ENCODE measurements around the gene ITGB2. TPM values are rescaled to one million over a fixed set of nuclear protein-coding genes. Genes with fewer than 3 reads are reported as not detected.
A peak's percentile ranks its signal among the peaks of the same experiment; 100 is the strongest.

ITGB2 gene
- total and polyA plus RNA-seq, 7 donors, result 2.5 to 11.7 (median 8.3) TPM

DNA sequence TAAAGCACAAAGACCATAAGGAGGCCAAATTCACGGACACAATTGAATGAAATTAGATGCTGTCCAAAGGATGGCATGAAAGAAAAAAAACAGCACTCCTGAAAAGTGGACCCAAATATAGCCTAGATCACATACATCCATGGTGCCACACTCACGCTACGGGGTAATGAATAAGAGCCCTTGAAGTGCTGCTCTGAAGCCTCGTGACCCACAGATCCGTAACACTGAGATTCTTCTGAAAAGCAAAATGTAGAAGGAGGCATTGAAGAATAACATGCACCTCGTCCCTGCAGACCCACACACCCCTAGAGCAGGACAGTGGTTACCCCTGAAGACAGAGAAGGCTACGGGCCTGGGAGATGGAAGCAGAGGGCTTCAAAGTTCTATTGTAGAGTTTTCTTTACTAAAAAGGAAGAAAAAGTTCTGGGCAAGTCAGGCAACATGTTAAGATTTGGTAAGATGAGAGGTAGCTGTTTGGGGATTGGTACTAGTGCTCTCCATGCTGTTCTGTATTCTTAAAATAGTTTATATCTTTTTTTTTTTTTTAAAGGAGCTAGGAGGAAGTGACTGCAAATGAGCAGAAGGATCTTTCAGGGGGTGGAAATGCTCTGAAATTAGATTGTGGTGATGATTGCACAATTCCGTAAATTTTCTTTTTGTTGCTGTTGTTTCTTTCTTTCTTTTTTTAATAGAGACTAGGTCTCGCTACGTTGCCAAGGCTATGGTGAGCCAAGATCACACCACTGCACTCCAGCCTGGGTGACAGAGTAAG is 4.1 kb upstream of the ITGB2 start:
- H3K27ac ChIP-seq, result no peak overlapping the region
- ATAC-seq (peak in 1 of 4 donors; percentile 39), DNase-seq (no peak)
- H3K4me1 ChIP-seq, result no peaks in the 10 kb centered on the region
- H3K4me3 ChIP-seq, result no peak overlapping the region
- WGBS, 3 donors, result 63 to 70% (median 64%) methylated on average over 10 of the region's 10 CpGs
- H3K9me3 ChIP-seq, result no peaks in the 10 kb centered on the region
- H3K36me3 ChIP-seq (ENCODE audit: insufficient read depth in 1 of 2, low read depth in 1 of 2), result no peaks in the 10 kb centered on the region
- intact Hi-C loops (cut with DNase I), result no loop called here
- TF ChIP-seq, protein P1, sequence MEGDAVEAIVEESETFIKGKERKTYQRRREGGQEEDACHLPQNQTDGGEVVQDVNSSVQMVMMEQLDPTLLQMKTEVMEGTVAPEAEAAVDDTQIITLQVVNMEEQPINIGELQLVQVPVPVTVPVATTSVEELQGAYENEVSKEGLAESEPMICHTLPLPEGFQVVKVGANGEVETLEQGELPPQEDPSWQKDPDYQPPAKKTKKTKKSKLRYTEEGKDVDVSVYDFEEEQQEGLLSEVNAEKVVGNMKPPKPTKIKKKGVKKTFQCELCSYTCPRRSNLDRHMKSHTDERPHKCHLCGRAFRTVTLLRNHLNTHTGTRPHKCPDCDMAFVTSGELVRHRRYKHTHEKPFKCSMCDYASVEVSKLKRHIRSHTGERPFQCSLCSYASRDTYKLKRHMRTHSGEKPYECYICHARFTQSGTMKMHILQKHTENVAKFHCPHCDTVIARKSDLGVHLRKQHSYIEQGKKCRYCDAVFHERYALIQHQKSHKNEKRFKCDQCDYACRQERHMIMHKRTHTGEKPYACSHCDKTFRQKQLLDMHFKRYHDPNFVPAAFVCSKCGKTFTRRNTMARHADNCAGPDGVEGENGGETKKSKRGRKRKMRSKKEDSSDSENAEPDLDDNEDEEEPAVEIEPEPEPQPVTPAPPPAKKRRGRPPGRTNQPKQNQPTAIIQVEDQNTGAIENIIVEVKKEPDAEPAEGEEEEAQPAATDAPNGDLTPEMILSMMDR (IDR thresholded peaks at IDR 0.05), result no peak
- H3K27me3 ChIP-seq (ENCODE audit: insufficient read depth in 3 of 3, low read length in 2 of 3), result peaks cover 0 to 49% (median 16%) of the 10 kb centered on the region in 3 donors

DNA sequence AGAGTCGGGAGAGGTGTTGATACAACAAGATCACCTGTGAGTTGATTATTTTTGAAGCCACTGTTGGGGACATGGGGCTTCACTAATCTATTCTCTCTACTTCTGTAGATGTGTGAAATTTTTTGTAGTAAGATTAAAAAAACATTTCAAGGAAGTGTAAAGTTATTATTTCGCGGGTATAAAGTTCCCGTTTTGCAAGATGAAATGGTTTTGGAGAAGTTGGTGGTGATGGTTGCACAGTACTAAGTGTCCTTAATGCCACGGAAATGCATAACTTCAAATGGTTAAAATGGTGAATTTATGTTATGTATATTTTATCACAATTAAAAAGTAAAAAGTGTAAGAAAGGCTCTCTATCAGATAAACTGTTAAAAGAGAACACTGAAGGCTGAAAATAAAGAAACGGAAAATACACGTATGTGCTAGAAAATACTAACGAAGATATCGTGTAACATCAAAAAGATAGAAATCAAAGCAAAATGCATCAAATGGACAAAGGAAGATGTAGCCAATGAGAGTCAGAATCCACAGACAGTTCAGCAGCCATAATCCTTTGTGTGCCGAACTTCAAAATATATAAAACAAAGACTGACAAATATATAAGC is 2.9 kb upstream of the ITGB2 start:
- peaks cover 0 to 48% (median 10%) of the 10 kb centered on the region in 3 donors for H3K27me3 ChIP-seq (ENCODE audit: insufficient read depth in 3 of 3, low read length in 2 of 3)
- intact Hi-C loops (cut with DNase I), result no loop called here
- no peak for DNase-seq
- WGBS, 3 donors, result 77 to 81% (median 80%) methylated on average over 10 of the region's 10 CpGs
- no peaks in the 10 kb centered on the region for H3K4me1 ChIP-seq
- no peak overlapping the region for H3K27ac ChIP-seq
- H3K36me3 ChIP-seq (ENCODE audit: insufficient read depth in 1 of 2, low read depth in 1 of 2), result no peaks in the 10 kb centered on the region
- H3K9me3 ChIP-seq, result no peaks in the 10 kb centered on the region
- ATAC-seq, result no peak
- TF ChIP-seq, protein P1 (IDR thresholded peaks at IDR 0.05), result no peak
- H3K4me3 ChIP-seq, result no peak overlapping the region

DNA sequence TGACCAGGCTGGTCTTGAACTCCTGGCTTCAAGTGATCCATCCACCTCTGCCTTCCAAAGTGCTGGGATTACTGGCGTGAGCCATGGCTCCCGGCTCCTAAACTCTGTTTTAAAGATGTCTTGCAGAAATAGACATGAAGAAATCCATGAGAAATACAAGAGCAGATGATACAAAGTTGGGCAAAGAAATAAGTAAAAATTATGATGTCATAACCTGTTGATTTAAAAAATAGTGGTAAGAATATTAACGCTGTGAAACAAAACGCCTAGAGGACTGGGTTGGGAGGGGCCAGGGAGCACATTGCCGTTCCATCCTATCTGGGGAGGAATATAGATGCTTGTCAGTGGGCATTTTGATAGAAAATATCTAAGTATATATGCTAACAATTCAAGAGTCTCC is 1.2 kb upstream of the ITGB2 start:
- Histone ChIP-seq H3K27ac (no peak overlapping the region), H3K27me3 (ENCODE audit: insufficient read depth in 3 of 3, low read length in 2 of 3) (peaks cover 0 to 42% (median 8%) of the 10 kb centered on the region in 3 donors), H3K9me3 (no peaks in the 10 kb centered on the region), H3K4me3 (no peak overlapping the region), H3K4me1 (no peaks in the 10 kb centered on the region), H3K36me3 (ENCODE audit: insufficient read depth in 1 of 2, low read depth in 1 of 2) (no peaks in the 10 kb centered on the region)
- DNase-seq (no peak), ATAC-seq (no peak)
- 80 to 81% (median 80%) methylated on average over 5 of the region's 5 CpGs for WGBS, 3 donors
- TF ChIP-seq, protein P1 (IDR thresholded peaks at IDR 0.05), result no peak
- intact Hi-C loops (cut with DNase I), result no loop called here

DNA sequence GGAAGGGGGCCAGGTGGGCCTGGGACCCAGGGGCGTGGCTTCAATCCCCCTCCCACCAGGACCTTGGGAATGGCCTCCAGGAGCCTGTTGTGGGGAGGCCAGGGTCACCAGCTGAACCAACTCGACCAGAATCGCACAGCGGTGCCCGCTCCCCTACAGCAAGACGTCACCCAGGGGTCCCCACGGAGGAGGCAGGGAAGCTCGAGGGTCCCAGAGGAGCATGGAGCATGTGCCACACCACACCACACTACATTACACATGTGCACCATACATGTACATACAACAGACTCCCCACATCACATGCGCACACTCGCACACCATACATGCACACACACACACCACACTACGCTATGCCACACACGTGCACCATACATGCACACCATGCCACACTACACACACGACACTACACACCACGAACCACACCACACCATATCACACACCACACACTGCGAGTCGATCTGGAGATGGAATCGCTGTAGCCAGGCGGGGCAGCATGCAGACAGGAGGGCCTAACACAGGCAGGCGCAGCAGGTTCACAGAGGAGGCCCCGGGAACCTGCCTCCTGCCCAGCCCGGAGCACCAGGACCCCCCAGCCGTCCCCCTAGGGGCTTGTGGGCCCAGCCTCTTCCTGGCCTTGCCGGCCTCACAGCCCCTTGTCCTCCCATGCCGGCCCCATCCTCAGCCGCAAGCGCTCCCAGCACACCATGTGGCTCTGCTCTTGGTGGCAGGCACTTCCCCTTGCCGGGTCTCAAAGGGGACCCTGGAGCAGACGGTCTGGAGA is 596 bp downstream of the ITGB2 start:
- no peaks in the 10 kb centered on the region for H3K36me3 ChIP-seq (ENCODE audit: insufficient read depth in 1 of 2, low read depth in 1 of 2)
- no peak overlapping the region for H3K27ac ChIP-seq
- intact Hi-C loops (cut with DNase I), result no loop called here
- no peaks in the 10 kb centered on the region for H3K4me1 ChIP-seq
- WGBS, 3 donors, result 70 to 73% (median 71%) methylated on average over 27 to 28 of the region's 28 CpGs
- H3K27me3 ChIP-seq (ENCODE audit: insufficient read depth in 3 of 3, low read length in 2 of 3), result peaks cover 0 to 32% (median 3%) of the 10 kb centered on the region in 3 donors
- H3K9me3 ChIP-seq, result no peaks in the 10 kb centered on the region
- H3K4me3 ChIP-seq, result peak overlapping the region; percentile 46
- TF ChIP-seq, protein P1 (IDR thresholded peaks at IDR 0.05), result no peak
- ATAC-seq, result no peak
- peak in 1 of 2 donors; percentile 49 for DNase-seq
